ENCODE data around the gene TRMU.

DNA sequence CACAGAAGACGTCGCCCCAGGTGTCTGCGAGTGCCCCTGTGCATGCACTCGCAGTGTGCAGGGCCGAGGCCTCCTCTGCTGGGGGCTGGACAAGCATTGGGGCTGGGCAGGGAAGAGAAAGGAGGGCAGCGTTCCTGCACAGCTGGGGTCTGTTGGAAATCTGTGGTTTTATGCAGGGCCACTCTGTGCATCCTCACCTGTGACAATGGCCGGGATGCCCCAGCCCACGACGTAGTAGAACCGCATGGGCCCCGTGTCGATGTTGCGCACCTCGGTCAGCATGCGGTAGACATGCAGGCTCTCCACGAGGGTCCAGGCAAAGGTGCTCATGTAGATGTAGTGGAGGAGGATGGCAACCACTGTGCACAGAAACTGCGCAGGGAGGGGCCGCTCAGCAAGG lies 37.2 kb downstream of the TRMU start:
- TF ChIP-seq, protein P1, sequence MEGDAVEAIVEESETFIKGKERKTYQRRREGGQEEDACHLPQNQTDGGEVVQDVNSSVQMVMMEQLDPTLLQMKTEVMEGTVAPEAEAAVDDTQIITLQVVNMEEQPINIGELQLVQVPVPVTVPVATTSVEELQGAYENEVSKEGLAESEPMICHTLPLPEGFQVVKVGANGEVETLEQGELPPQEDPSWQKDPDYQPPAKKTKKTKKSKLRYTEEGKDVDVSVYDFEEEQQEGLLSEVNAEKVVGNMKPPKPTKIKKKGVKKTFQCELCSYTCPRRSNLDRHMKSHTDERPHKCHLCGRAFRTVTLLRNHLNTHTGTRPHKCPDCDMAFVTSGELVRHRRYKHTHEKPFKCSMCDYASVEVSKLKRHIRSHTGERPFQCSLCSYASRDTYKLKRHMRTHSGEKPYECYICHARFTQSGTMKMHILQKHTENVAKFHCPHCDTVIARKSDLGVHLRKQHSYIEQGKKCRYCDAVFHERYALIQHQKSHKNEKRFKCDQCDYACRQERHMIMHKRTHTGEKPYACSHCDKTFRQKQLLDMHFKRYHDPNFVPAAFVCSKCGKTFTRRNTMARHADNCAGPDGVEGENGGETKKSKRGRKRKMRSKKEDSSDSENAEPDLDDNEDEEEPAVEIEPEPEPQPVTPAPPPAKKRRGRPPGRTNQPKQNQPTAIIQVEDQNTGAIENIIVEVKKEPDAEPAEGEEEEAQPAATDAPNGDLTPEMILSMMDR (IDR thresholded peaks at IDR 0.05 in 8 of 11, conservative IDR thresholded peaks at IDR 0.05 in 3 of 11) = no peak
- TF ChIP-seq POLR2A (IDR thresholded peaks at IDR 0.05) = no peak
- no peak for TF ChIP-seq POLR2AphosphoS5 (IDR thresholded peaks at IDR 0.05)
